ENCODE data around the gene LTBP1.

- TF ChIP-seq, protein P1, sequence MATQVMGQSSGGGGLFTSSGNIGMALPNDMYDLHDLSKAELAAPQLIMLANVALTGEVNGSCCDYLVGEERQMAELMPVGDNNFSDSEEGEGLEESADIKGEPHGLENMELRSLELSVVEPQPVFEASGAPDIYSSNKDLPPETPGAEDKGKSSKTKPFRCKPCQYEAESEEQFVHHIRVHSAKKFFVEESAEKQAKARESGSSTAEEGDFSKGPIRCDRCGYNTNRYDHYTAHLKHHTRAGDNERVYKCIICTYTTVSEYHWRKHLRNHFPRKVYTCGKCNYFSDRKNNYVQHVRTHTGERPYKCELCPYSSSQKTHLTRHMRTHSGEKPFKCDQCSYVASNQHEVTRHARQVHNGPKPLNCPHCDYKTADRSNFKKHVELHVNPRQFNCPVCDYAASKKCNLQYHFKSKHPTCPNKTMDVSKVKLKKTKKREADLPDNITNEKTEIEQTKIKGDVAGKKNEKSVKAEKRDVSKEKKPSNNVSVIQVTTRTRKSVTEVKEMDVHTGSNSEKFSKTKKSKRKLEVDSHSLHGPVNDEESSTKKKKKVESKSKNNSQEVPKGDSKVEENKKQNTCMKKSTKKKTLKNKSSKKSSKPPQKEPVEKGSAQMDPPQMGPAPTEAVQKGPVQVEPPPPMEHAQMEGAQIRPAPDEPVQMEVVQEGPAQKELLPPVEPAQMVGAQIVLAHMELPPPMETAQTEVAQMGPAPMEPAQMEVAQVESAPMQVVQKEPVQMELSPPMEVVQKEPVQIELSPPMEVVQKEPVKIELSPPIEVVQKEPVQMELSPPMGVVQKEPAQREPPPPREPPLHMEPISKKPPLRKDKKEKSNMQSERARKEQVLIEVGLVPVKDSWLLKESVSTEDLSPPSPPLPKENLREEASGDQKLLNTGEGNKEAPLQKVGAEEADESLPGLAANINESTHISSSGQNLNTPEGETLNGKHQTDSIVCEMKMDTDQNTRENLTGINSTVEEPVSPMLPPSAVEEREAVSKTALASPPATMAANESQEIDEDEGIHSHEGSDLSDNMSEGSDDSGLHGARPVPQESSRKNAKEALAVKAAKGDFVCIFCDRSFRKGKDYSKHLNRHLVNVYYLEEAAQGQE (IDR thresholded peaks at IDR 0.05; ENCODE audit: insufficient replicate concordance, low read depth): no peak
- TF ChIP-seq CTCF (IDR thresholded peaks at IDR 0.05; ENCODE audit: insufficient read depth, low read length) (no peak), POLR2AphosphoS5 (IDR thresholded peaks at IDR 0.05; ENCODE audit: low read depth) (no peak), GABPA (IDR thresholded peaks at IDR 0.05; ENCODE audit: low read depth) (no peak)
These were observed 197.5 kb downstream of the LTBP1 start for GRCh38 chr2:33144243-33144642.

Measured in HL-60 (cell line).